Fibroblast of gingiva (primary cell): ENCODE measurements around the gene SNX5.
A peak's percentile ranks its signal among the peaks of the same experiment; 100 is the strongest.
"Not testable (repeated sequence)": the region's sequence is repeated elsewhere in the genome, so short reads cannot be mapped to it uniquely, and the experiment has no call there.

Source experiments
- DNase-seq: peaks from one replicate; pipeline ENCODE4 v3.0.0-alpha.2; 2011; ENCODE audit warnings: low read depth

SNX5 gene

DNA sequence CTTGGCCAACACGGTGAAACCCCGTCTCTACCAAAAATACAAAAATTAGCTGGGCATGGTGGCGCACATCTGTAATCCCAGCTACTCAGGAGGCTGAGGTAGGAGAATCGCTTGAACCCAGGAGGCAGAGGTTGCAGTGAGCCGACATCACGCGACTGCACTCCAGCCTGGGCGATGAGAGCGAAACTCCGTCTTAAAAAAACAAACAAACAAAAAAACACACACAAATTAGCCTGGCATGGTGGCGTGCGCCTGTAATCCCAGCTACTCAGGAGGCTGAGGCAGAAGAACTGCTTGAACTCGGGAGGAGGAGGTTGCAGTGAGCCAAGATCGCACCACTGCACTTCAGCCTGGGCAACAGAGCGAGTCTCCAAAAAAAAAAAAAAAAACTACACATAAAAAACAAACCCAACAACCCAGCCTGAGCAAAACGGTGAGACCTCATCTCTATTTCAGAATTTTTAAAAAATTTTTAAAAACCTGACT is 8.2 kb downstream of the SNX5 start:
- DNase-seq, result not testable (repeated sequence)

DNA sequence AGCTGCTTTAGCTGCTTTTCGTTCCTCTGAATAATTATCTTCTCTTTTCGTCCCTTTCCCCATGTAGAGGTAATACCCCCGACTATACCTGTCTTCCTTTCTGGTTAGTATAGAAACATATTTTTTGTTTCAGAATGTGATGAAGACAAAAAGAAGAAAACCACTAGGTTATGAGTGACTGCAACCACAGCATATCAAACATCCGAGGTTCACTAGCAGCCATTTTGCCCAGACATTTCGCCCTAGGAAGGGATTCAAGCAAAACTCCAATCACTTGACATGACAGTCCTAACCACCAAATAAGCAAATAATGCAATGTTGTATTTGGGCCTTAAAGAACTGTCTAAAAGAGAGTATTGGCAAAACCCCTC is 9.4 kb downstream of the SNX5 start:
- no peak for DNase-seq

DNA sequence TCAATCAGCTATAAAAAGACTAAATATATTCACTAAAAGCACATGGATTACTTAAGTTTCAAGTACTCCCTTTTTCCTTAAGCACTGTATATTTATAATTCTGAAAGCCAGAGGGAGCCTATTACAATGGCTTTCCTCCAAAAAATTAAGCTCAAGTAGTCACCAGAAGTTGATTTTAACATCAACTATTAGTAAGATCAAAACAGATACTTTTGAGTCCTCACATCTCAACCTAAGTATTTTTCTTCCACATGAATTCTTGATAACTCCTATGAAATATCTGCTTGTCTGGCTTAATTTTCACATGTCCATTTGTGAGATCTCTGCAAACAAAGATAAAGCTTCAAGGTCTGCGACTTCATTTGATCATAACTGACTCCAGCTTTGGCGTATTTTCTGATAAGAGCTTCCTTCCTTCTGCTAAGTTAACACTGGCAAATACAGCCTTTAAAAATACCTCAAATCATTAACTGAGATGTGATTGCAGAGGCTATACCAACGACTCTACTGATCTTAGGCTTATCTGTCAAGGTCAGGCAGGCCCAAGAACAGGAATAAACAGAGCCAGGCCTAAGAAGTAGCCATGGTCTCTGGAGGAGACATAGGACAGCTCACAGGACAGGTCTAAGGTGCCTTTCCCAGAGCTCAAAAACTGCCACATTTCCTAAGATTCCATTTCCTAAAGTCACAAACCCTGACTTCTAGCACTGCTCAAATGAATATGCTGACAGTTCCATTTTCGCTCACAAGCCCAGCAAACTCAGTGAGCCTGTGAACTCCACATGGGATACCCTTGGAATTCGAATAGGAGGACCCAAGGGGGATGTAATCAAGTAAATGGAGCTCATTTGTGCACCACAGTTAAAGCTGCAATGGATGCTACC is 10.0 kb downstream of the SNX5 start:
- peak; percentile 47 for DNase-seq

- DNase-seq, result no peak
Measured at GRCh38 chr20:17957505-17958363, 10.9 kb downstream of the SNX5 start.

DNA sequence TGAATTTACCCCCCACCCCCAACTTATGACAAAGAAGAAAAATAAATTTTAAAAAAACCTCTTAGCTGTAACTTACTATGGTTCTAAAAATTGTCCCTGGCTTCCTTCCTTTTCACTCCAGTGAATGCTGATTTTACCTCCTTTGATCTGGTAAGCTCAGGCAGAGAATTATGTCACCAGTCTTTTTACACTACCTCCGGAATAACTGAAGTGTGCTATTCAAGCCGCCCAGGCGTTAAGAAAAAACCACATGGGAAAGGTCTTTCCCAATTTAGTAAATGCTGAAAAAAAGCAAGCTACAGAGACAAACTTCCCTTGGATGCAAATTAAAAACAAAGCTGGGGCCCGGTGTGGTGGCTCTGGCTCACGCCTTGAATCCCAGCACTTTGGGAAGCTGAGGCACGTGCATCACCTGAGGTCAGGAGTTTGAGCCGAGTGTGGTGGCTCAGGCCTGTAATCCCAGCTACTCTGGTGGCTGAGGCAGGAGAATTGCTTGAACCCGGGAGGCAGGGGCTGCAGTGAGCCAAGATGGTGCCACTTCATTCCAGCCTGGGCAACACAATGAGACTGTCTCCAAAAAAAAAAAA is 12.4 kb downstream of the SNX5 start:
- DNase-seq, result no peak

DNA sequence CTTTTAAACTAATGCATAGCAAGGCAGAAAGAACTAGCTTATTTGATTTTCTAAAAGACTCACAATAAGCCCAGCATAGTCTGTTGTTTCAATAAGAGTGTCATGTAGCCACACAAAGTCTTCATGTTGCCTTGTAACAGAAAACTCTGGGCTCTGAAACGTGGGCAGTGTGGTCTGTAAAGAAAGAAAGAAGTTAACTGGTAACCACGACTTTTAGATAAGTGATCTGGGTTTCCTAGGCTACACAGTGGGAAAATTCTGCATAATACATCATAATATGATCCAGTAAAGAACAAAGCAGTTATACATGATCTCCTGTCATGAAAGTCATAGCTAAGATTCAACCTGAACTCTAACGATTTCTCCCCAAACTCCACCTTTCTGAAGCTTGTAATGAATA is 13.3 kb downstream of the SNX5 start:
- no peak for DNase-seq

- no peak for DNase-seq
Measured at GRCh38 chr20:17953935-17954334, 14.7 kb downstream of the SNX5 start.

DNA sequence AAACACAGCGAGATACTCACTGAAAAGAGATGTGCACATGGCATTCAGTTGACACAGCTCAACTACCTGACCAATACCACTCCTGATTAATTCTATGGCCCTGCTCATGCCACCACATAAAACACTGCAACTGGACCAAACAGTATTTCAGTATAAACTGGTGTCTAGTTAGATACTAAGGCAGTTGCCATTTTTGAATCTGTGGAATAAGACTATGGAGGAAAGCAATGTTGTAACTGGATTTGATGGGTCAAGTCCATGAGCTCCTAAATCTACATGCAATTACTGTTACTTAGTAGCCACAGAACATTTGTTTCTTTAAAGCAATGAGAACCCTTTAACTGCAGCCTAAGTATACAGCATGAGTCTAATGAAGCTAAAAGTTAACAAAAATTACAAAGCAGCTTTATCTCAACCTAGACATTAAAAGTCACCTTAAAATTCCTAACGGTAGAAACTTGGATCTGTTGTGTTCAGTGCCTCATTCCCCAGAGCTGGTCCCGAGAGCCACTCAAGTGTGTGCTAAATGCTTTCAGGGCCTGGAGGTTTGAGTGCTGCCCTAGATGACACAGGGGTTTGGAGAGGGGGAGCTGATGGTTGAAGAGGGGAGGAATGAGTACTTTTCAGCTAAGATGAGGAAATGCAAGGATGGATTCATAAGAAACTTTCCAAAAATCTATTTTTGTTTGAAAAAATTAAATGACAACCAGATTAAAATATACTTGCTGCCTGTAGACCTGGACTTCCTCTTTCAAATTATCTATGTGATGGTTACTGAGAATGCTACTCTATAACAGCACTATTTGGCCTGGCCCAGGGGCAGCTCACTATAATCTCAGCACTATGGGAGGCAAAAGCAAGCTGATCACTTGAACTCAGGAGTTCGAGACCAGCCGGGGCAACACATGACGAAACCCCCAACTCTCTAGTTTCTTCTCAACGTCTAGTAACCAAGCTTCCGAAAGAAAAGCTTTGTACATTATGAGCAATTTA is 15.6 kb downstream of the SNX5 start:
- no peak for DNase-seq

DNA sequence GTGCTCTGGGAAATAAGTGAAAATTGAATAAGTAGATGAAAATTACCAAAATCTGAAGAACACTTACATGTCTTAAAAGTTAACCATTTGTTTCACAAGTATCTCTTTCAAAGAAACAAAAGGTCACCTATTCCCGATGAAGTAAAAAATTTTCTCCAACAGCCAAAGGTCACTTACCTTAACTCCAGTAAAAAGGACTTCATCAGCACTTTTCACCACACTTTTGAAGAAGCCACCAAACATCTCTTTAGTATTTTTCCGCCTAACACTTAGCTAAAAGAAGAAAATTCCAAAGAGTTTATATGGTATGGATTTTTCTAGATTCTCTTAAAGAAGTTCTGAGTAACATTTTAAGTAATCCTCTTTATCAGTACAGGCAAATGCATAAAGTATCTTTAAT is 17.3 kb downstream of the SNX5 start:
- DNase-seq, result no peak

GRCh38 chr20:17950670-17951069 is 17.9 kb downstream of the SNX5 start:
- DNase-seq, result no peak

- no peak for DNase-seq
Measured at GRCh38 chr20:17949899-17950298, 18.7 kb downstream of the SNX5 start.

- no peak for DNase-seq
Measured at GRCh38 chr20:17948442-17948841, 20.2 kb downstream of the SNX5 start.

- DNase-seq, result no peak
Measured at GRCh38 chr20:17947474-17947815, 21.1 kb downstream of the SNX5 start.

- no peak for DNase-seq
Measured at GRCh38 chr20:17946572-17947473, 21.8 kb downstream of the SNX5 start.

DNA sequence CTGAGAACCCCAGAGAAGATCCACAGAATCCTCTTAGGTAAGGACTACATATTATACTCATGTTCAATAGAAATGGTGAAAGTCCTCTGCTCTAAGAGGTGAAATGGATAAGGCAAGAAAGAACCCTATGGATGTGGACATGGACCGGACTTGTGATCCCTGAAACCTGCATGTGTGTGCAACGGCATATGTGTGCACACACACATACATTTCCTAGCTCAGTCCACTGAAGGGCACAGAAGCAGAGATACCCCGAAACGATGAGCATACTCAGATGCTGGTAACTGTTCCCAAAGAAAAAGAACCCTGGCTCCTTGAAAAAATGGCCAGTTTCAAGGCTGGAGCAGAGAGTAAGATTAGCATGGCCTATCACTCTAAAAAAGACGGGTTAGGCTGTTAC is 22.6 kb downstream of the SNX5 start:
- no peak for DNase-seq

- DNase-seq, result no peak
Measured at GRCh38 chr20:17944854-17945474, 23.6 kb downstream of the SNX5 start.

- DNase-seq, result no peak
Measured at GRCh38 chr20:17943343-17943742, 25.3 kb downstream of the SNX5 start.

DNA sequence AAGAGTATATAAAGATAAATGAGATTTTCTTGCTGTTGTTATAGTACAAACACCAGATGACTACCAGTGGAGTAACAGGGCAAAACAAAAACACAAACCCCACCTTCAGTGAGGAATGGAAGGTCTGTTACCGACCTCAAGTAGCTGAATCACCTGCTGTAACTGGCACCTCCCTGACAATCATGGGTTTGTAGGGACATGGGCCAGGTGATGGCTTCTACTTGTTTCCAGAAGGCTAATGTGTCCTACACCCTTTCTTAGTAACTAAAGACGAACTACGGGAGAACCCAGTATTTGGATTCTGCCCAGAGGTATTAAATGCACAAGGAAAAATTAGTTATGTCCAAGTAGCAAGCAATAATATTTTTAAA is 26.8 kb downstream of the SNX5 start:
- no peak for DNase-seq

DNA sequence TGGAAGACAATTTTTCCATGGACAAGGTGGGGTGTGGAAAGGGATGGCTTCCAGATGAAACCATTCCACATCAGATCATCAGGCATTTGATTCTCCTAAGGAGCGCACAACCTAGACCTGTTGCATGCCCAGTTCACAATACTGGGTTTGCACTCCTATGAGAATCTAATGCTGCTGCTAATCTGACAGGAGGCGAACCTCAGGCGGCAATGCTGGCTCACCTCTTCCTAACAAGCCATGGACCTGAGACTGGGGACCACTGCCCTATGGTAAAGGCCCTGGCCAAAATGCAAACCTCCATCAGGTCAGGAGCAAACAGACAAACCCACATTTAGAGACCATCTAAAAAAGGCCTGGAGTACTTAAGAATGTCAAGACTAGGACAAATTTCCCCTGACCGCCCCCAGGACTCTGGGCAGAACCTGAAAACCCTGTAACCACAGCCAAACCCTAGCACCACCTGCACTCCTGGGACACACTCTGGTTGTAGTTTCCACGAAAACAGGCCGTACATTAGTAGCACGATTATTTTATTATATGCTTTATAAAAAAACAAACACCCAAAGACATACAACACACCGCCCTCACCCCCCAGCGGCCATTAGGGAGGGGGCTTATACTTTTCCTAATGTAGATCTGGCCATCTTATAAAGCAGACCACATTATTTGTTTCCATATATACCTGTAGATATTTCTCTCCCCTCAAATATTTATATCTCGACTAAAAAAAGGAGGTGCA is 27.3 kb downstream of the SNX5 start:
- DNase-seq, result no peak
